HepG2 (cell line): ENCODE data around the gene ALG14. TPM values are rescaled to one million over a fixed set of nuclear protein-coding genes. Genes with fewer than 3 reads are reported as not detected.

Experiments
- KAT8 ChIP-seq: IDR thresholded peaks from 2 replicates; pipeline ENCODE4 v1.6.1; 2016; ENCODE audit warnings: missing genetic modification reagents, missing compliant biosample characterization
- SAFB2 ChIP-seq: sonication (generic); formaldehyde crosslinking; IDR thresholded peaks from 2 replicates; pipeline ENCODE4 v1.5.1; 2020; ENCODE audit warnings: missing genetic modification reagents, low read depth, mild to moderate bottlenecking, borderline replicate concordance
- SNAPC2 ChIP-seq: sonication (generic); formaldehyde crosslinking; IDR thresholded peaks from 2 replicates; pipeline ENCODE4 v1.8.1; 2022; ENCODE audit warnings: mild to moderate bottlenecking, missing genetic modification reagents
- polyA plus RNA-seq, 8 experiments: library from polyadenylated mRNA; depleted of rRNA in 3 of 8; stranded (reverse) in 7 of 8; unstranded in 1 of 8; fragments of >200 nt; fragmentation: Illumina TruSeq in 4 of 8; extraction: Trizol in 4 of 8; gene quantifications; 2 replicates each; pipeline versions ENCODE4 v1.2.1 to v1.2.3, GENCODE V29; 2011 to 2016; ENCODE audit warnings: low read depth in 4 of 8, missing spikeins in 1 of 8, mixed read lengths in 1 of 8; ENCODE audit not compliant: insufficient read depth in 1 of 8
- total RNA-seq, 5 experiments: library from RNA; depleted of rRNA; stranded (reverse); fragments of >200 nt; fragmentation: Illumina TruSeq; extraction: Trizol; gene quantifications; 2 replicates each; pipeline ENCODE4 v1.2.3, GENCODE V29; 2016; ENCODE audit warnings: low read depth in 1 of 5
- TF ChIP-seq, protein P1 (sequence below), 2 experiments: fragments of 450-650 bp in 1 of 2; sonication (generic) in 1 of 2; formaldehyde crosslinking in 1 of 2; IDR thresholded peaks; 2 replicates each; pipeline versions ENCODE4 v1.6.1 to v1.8.0; 2016 to 2022; ENCODE audit warnings: antibody characterized with exemption in 1 of 2, mild to moderate bottlenecking in 1 of 2, missing genetic modification reagents in 1 of 2
- TF ChIP-seq, protein P2 (sequence below): sonication (generic); formaldehyde crosslinking; IDR thresholded peaks from 2 replicates; pipeline ENCODE4 v1.4.0; 2020; ENCODE audit warnings: missing genetic modification reagents
- TF ChIP-seq, protein P3 (sequence below): sonication (generic); formaldehyde crosslinking; IDR thresholded peaks from 2 replicates; pipeline ENCODE4 v1.4.0; 2020; ENCODE audit warnings: missing genetic modification reagents
- TF ChIP-seq, protein P4 (sequence below): IDR thresholded peaks from 2 replicates; pipeline ENCODE4 v1.6.1; 2018; ENCODE audit warnings: missing genetic modification reagents
- TF ChIP-seq, protein P5 (sequence below): sonication (generic); formaldehyde crosslinking; IDR thresholded peaks from 2 replicates; pipeline ENCODE4 v1.8.1; 2023; ENCODE audit warnings: missing genetic modification reagents, inconsistent platforms, borderline replicate concordance
- TF ChIP-seq, protein P6 (sequence below): sonication (generic); formaldehyde crosslinking; IDR thresholded peaks from 2 replicates; pipeline ENCODE4 v1.5.0; 2020; ENCODE audit warnings: missing genetic modification reagents
- TF ChIP-seq, protein P7 (sequence below): sonication (generic); formaldehyde crosslinking; IDR thresholded peaks from 2 replicates; pipeline ENCODE4 v1.5.1; 2020; ENCODE audit warnings: missing genetic modification reagents, mild to moderate bottlenecking, borderline replicate concordance

The ALG14 gene
- total and polyA plus RNA-seq, 2 of the 13 experiments (the other 11 are each of a cell fraction or from before 2014, with no cell fraction given) = 4.5 to 12.7 TPM

DNA sequence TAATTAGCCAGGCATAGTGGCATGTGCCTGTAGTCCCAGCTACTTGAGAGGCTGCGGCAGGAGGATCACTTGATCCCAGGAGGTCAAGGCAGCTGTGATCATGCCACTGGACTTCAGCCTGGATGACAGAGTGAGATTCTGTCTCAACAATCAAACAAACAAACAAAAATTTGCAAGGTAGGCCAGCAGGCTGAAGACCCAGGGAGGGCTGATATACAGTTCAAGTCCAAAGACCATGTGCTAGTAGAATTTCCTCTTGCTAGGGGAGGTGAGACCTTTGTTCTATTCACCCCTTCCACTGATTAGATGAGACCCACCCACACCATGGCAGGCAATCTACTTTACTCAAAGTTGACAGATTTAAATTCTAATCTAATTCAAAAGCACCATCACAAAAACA lies 114.7 kb downstream of the ALG14 start (continued):
- TF ChIP-seq, protein P1, sequence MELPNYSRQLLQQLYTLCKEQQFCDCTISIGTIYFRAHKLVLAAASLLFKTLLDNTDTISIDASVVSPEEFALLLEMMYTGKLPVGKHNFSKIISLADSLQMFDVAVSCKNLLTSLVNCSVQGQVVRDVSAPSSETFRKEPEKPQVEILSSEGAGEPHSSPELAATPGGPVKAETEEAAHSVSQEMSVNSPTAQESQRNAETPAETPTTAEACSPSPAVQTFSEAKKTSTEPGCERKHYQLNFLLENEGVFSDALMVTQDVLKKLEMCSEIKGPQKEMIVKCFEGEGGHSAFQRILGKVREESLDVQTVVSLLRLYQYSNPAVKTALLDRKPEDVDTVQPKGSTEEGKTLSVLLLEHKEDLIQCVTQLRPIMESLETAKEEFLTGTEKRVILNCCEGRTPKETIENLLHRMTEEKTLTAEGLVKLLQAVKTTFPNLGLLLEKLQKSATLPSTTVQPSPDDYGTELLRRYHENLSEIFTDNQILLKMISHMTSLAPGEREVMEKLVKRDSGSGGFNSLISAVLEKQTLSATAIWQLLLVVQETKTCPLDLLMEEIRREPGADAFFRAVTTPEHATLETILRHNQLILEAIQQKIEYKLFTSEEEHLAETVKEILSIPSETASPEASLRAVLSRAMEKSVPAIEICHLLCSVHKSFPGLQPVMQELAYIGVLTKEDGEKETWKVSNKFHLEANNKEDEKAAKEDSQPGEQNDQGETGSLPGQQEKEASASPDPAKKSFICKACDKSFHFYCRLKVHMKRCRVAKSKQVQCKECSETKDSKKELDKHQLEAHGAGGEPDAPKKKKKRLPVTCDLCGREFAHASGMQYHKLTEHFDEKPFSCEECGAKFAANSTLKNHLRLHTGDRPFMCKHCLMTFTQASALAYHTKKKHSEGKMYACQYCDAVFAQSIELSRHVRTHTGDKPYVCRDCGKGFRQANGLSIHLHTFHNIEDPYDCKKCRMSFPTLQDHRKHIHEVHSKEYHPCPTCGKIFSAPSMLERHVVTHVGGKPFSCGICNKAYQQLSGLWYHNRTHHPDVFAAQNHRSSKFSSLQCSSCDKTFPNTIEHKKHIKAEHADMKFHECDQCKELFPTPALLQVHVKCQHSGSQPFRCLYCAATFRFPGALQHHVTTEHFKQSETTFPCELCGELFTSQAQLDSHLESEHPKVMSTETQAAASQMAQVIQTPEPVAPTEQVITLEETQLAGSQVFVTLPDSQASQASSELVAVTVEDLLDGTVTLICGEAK (IDR thresholded peaks at IDR 0.05) = no peak
- TF ChIP-seq, protein P1 (CRISPR knock-in tag; IDR thresholded peaks at IDR 0.05) = 0 out of 2 replicates have a peak, but pooled peaks have one; percentile 42
- TF ChIP-seq, protein P2, sequence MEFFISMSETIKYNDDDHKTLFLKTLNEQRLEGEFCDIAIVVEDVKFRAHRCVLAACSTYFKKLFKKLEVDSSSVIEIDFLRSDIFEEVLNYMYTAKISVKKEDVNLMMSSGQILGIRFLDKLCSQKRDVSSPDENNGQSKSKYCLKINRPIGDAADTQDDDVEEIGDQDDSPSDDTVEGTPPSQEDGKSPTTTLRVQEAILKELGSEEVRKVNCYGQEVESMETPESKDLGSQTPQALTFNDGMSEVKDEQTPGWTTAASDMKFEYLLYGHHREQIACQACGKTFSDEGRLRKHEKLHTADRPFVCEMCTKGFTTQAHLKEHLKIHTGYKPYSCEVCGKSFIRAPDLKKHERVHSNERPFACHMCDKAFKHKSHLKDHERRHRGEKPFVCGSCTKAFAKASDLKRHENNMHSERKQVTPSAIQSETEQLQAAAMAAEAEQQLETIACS (CRISPR knock-in tag) = no peak
- TF ChIP-seq, protein P3, sequence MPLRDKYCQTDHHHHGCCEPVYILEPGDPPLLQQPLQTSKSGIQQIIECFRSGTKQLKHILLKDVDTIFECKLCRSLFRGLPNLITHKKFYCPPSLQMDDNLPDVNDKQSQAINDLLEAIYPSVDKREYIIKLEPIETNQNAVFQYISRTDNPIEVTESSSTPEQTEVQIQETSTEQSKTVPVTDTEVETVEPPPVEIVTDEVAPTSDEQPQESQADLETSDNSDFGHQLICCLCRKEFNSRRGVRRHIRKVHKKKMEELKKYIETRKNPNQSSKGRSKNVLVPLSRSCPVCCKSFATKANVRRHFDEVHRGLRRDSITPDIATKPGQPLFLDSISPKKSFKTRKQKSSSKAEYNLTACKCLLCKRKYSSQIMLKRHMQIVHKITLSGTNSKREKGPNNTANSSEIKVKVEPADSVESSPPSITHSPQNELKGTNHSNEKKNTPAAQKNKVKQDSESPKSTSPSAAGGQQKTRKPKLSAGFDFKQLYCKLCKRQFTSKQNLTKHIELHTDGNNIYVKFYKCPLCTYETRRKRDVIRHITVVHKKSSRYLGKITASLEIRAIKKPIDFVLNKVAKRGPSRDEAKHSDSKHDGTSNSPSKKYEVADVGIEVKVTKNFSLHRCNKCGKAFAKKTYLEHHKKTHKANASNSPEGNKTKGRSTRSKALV (CRISPR knock-in tag) = no peak
- TF ChIP-seq, protein P4, sequence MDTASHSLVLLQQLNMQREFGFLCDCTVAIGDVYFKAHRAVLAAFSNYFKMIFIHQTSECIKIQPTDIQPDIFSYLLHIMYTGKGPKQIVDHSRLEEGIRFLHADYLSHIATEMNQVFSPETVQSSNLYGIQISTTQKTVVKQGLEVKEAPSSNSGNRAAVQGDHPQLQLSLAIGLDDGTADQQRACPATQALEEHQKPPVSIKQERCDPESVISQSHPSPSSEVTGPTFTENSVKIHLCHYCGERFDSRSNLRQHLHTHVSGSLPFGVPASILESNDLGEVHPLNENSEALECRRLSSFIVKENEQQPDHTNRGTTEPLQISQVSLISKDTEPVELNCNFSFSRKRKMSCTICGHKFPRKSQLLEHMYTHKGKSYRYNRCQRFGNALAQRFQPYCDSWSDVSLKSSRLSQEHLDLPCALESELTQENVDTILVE (CRISPR knock-in tag) = no peak
- TF ChIP-seq, protein P5, sequence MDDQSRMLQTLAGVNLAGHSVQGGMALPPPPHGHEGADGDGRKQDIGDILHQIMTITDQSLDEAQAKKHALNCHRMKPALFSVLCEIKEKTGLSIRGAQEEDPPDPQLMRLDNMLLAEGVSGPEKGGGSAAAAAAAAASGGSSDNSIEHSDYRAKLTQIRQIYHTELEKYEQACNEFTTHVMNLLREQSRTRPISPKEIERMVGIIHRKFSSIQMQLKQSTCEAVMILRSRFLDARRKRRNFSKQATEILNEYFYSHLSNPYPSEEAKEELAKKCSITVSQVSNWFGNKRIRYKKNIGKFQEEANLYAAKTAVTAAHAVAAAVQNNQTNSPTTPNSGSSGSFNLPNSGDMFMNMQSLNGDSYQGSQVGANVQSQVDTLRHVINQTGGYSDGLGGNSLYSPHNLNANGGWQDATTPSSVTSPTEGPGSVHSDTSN (CRISPR knock-in tag) = no peak
- TF ChIP-seq, protein P6, sequence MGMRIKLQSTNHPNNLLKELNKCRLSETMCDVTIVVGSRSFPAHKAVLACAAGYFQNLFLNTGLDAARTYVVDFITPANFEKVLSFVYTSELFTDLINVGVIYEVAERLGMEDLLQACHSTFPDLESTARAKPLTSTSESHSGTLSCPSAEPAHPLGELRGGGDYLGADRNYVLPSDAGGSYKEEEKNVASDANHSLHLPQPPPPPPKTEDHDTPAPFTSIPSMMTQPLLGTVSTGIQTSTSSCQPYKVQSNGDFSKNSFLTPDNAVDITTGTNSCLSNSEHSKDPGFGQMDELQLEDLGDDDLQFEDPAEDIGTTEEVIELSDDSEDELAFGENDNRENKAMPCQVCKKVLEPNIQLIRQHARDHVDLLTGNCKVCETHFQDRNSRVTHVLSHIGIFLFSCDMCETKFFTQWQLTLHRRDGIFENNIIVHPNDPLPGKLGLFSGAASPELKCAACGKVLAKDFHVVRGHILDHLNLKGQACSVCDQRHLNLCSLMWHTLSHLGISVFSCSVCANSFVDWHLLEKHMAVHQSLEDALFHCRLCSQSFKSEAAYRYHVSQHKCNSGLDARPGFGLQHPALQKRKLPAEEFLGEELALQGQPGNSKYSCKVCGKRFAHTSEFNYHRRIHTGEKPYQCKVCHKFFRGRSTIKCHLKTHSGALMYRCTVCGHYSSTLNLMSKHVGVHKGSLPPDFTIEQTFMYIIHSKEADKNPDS (CRISPR knock-in tag) = no peak
- TF ChIP-seq, protein P7, sequence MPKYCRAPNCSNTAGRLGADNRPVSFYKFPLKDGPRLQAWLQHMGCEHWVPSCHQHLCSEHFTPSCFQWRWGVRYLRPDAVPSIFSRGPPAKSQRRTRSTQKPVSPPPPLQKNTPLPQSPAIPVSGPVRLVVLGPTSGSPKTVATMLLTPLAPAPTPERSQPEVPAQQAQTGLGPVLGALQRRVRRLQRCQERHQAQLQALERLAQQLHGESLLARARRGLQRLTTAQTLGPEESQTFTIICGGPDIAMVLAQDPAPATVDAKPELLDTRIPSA (CRISPR knock-in tag) = no peak
- no peak for TF ChIP-seq KAT8
- TF ChIP-seq SNAPC2 = no peak
- TF ChIP-seq SAFB2 (CRISPR knock-in tag) = no peak
